Measurements from ENCODE around the gene COL23A1.

DNA sequence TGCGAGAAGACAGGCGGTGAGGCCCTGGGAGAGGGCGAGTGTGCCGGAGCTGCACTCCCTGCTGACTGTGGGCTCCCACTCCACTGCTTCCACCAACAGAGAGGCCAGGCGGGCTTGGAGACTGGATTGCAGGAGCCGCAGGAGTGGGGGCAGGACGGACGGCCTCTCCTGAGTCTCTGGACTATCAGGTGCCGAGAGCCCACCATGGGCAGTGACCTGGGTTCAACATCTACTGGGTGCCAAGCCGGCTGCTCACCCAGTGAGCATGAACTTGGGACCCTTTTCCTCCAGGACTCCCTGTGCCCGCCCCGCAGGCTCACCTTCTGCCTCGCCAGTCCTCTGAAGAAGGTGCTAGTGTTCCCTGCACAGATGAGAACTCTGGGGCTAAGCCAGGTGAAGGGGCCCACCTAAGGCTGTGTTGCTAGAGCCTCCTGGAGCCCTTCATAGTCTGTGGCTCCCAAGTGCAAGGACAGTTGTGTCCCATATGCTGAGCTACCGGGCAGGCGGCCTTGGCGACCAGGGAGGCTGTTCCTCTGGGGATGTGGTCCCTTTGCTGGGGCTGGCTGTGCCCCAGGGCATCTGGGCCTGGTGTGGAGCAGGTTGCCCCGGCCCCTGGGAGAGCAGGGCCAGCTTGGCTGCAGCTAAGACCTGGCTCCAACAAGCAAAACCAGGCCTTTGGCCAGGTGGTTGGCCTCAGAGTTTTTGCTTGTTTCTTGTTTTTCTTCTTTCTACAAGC is 279.9 kb downstream of the COL23A1 start:
- TF ChIP-seq, protein P1, sequence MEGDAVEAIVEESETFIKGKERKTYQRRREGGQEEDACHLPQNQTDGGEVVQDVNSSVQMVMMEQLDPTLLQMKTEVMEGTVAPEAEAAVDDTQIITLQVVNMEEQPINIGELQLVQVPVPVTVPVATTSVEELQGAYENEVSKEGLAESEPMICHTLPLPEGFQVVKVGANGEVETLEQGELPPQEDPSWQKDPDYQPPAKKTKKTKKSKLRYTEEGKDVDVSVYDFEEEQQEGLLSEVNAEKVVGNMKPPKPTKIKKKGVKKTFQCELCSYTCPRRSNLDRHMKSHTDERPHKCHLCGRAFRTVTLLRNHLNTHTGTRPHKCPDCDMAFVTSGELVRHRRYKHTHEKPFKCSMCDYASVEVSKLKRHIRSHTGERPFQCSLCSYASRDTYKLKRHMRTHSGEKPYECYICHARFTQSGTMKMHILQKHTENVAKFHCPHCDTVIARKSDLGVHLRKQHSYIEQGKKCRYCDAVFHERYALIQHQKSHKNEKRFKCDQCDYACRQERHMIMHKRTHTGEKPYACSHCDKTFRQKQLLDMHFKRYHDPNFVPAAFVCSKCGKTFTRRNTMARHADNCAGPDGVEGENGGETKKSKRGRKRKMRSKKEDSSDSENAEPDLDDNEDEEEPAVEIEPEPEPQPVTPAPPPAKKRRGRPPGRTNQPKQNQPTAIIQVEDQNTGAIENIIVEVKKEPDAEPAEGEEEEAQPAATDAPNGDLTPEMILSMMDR (IDR thresholded peaks at IDR 0.05; ENCODE audit: low read depth, low read length), result no peak
- no peak for TF ChIP-seq EZH2phosphoT487 (IDR thresholded peaks at IDR 0.05; ENCODE audit: low read depth)

All from OCI-LY3 (cell line).